ENCODE results near the gene HMX1.

DNA sequence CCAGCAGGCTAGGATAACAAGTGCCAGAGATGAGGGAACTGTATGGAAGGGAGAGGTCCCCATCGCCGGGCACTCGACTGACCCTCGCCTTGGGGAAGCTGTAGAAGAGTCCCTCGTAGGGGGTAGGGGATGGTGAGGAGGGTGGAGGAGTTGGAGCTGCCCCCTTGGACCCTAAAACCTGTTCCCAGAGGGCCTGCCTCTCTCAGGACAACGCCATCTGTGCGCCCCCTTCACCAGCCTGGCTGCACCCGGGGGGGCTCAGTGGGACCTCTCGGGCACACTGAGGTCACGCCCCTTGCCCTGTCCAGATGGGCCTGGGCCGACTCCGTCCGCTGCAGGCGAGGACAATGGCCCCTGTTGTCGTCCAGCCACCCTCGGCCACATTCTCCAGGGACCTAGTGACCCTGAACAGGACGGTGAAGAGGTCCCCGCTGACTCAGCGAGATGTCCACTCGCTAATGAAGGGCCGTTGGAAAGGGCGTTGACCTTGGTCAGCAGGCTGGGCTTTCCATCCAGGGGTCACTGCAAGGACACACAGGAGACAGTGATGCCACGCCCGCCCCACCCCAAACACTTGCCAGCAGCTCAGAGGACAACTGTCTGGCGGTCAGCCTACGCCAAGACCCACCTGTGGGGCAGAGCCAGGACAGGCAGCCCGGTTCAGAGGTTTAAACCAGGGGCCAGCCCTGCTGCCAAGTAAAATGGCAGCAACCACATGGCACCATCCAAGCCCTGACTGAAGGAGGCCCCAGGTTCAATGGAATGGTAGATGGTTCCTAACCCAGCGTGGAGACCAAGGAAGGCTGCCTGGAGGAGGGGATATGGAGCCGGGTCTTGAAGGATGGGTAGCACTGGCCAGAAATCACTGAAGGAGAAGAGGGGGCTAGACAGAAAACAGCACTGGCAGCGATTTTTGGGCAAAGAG, 51.2 kb downstream of the HMX1 start:
- TF ChIP-seq, protein P1, sequence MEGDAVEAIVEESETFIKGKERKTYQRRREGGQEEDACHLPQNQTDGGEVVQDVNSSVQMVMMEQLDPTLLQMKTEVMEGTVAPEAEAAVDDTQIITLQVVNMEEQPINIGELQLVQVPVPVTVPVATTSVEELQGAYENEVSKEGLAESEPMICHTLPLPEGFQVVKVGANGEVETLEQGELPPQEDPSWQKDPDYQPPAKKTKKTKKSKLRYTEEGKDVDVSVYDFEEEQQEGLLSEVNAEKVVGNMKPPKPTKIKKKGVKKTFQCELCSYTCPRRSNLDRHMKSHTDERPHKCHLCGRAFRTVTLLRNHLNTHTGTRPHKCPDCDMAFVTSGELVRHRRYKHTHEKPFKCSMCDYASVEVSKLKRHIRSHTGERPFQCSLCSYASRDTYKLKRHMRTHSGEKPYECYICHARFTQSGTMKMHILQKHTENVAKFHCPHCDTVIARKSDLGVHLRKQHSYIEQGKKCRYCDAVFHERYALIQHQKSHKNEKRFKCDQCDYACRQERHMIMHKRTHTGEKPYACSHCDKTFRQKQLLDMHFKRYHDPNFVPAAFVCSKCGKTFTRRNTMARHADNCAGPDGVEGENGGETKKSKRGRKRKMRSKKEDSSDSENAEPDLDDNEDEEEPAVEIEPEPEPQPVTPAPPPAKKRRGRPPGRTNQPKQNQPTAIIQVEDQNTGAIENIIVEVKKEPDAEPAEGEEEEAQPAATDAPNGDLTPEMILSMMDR (IDR thresholded peaks at IDR 0.05): no peak
- TF ChIP-seq EP300 (IDR thresholded peaks at IDR 0.05) (no peak), POLR2A (IDR thresholded peaks at IDR 0.05) (no peak)
